OCI-LY1 (cell line): ENCODE results near the gene LHX1.

Source experiments
- H2AFZ ChIP-seq: fragments of 200-600 bp; sonication (generic), shearing (Covaris generic); 2 replicates; pipeline ENCODE4 v1.6.0; 2014; ENCODE audit warnings: antibody characterized with exemption, mild to moderate bottlenecking, low read length
- H3F3A ChIP-seq: fragments of 200-600 bp; sonication (generic), shearing (Covaris generic); 2 replicates; pipeline ENCODE4 v1.6.0; 2014; ENCODE audit warnings: mild to moderate bottlenecking, antibody characterized with exemption, low read length, moderate library complexity; ENCODE audit not compliant: insufficient read depth
- H3K27ac ChIP-seq: fragments of 200-600 bp; sonication (generic); 2 replicates; pipeline ENCODE4 v1.5.1; 2014; ENCODE audit warnings: low read length, mixed run types, mild to moderate bottlenecking, low read depth; ENCODE audit not compliant: poor library complexity, severe bottlenecking
- H3K27me3 ChIP-seq: fragments of 200-600 bp; sonication (generic); 2 replicates; pipeline ENCODE4 v1.6.0; 2014; ENCODE audit warnings: antibody characterized with exemption, mild to moderate bottlenecking, low read length, moderate library complexity; ENCODE audit not compliant: insufficient read depth
- H3K36me3 ChIP-seq: fragments of 200-600 bp; sonication (generic); 2 replicates; pipeline ENCODE4 v1.6.1; 2014; ENCODE audit warnings: mild to moderate bottlenecking, antibody characterized with exemption, low read length, moderate library complexity, mixed read lengths; ENCODE audit not compliant: insufficient read depth
- H3K4me1 ChIP-seq: fragments of 200-600 bp; sonication (generic); 2 replicates; pipeline ENCODE4 v1.5.1; 2014; ENCODE audit warnings: mild to moderate bottlenecking, low read length, moderate library complexity; ENCODE audit not compliant: insufficient read depth, severe bottlenecking
- H3K4me2 ChIP-seq: fragments of 200-600 bp; sonication (generic), shearing (Covaris generic); 2 replicates; pipeline ENCODE4 v1.6.1; 2014; ENCODE audit warnings: low read length
- H3K4me3 ChIP-seq: fragments of 200-600 bp; sonication (generic); 2 replicates; pipeline ENCODE4 v1.5.1; 2014; ENCODE audit warnings: low read length, low read depth, mild to moderate bottlenecking, mixed read lengths; ENCODE audit not compliant: poor library complexity, severe bottlenecking
- H3K79me2 ChIP-seq: fragments of 200-600 bp; shearing (Covaris generic); 2 replicates; pipeline ENCODE4 v1.6.1; 2016; ENCODE audit warnings: mixed run types, low read length, mixed read lengths; ENCODE audit not compliant: insufficient read depth
- H3K9ac ChIP-seq: fragments of 200-600 bp; sonication (generic), shearing (Covaris generic); 2 replicates; pipeline ENCODE4 v1.6.1; 2014; ENCODE audit warnings: mild to moderate bottlenecking, low read length, mixed read lengths
- H3K9me2 ChIP-seq: fragments of 200-600 bp; sonication (generic), shearing (Covaris generic); 2 replicates; pipeline ENCODE4 v1.6.1; 2014; ENCODE audit warnings: low read depth, mild to moderate bottlenecking, low read length, mixed read lengths
- H3K9me3 ChIP-seq: fragments of 200-600 bp; shearing (Covaris generic); 2 replicates; pipeline ENCODE4 v1.6.1; 2014; ENCODE audit warnings: low read length, mixed read lengths
- H4K20me1 ChIP-seq: fragments of 200-600 bp; sonication (generic), shearing (Covaris generic); 2 replicates; pipeline ENCODE4 v1.6.0; 2016; ENCODE audit warnings: mild to moderate bottlenecking, low read length; ENCODE audit not compliant: insufficient read depth
- EZH2 ChIP-seq: fragments of 200-600 bp; sonication (generic), shearing (Covaris generic); IDR thresholded peaks from 2 replicates; pipeline ENCODE4 v1.8.0; 2017; ENCODE audit warnings: borderline replicate concordance, mixed run types, mild to moderate bottlenecking, antibody characterized with exemption, low read length, moderate library complexity, mixed read lengths
- TF ChIP-seq, protein P1 (sequence below): fragments of 200-600 bp; sonication (generic), shearing (Covaris generic); IDR thresholded peaks from 2 replicates; pipeline ENCODE4 v1.5.1; 2017; ENCODE audit warnings: mild to moderate bottlenecking, antibody characterized with exemption, low read length, moderate library complexity, mixed read lengths

Gene LHX1

DNA sequence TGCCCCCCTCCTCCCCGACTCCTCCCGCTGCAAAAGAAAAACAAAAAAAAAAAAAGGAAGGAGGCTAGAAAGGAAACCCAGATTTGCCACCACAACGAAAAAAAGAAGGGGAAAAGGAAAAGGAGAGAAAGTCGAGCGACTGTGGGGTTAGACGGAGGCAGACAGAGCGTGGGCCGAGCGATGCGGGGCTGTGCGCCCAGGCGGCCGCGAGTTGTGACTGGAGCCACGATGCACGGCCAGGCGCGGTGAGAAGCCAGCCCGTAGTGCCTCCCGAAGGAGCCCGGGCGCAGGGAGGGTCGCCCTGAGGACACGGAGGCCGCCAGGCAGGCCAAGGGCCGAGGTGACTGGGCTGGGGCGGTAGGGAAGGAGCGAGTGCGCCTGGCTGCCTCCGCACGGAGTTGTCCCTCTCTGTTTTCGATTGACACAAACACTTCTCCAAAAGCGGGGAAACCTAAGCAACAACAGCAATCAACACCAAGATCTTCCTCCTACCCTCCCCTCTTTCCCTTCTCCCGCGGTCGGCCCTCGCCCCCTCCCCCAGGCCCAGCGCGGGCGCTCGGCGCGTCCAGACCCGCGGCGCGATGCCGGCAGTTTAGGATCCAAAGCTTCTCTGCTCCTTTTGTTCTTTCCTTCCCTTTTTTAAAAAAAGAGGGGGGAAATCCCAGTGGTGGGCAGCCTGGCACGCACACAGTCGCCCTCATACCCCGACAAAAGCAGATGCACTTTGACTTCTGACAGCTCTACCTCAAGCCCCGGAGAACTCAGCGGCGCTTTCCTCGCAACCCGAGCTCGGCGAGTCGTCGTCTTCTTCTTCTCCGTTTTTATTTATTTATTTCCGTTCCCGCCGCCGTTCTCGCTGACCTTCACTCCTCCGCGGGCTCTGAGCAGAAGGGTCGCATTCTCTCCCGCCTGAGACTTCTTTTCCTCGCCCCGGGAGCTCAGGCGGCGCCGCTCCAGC, at the start of gene LHX1:
Gene LHX1, plus strand, starts transcription at position 475 of the 958 bp plus-strand sequence. CDS start 723 bp downstream, outside the sequence.
- no peak within 1 kb of the TSS for H3K4me2 ChIP-seq
- H3K36me3 ChIP-seq, result no peaks in the 10 kb centered on the region
- no peak within 1 kb of the TSS for H3K27ac ChIP-seq
- no peaks in the 10 kb centered on the region for H3K9me3 ChIP-seq
- no peaks in the 10 kb centered on the region for H4K20me1 ChIP-seq
- H3K79me2 ChIP-seq, result no peaks in the 10 kb centered on the region
- H3K4me3 ChIP-seq, result no peak within 1 kb of the TSS
- no peaks in the 10 kb centered on the region for H3F3A ChIP-seq
- no peak within 1 kb of the TSS for H2AFZ ChIP-seq
- H3K4me1 ChIP-seq, result no peaks in the 10 kb centered on the region
- H3K9ac ChIP-seq, result no peak within 1 kb of the TSS
- no peaks in the 10 kb centered on the region for H3K9me2 ChIP-seq
- no peaks in the 10 kb centered on the region for H3K27me3 ChIP-seq
- TF ChIP-seq, protein P1, sequence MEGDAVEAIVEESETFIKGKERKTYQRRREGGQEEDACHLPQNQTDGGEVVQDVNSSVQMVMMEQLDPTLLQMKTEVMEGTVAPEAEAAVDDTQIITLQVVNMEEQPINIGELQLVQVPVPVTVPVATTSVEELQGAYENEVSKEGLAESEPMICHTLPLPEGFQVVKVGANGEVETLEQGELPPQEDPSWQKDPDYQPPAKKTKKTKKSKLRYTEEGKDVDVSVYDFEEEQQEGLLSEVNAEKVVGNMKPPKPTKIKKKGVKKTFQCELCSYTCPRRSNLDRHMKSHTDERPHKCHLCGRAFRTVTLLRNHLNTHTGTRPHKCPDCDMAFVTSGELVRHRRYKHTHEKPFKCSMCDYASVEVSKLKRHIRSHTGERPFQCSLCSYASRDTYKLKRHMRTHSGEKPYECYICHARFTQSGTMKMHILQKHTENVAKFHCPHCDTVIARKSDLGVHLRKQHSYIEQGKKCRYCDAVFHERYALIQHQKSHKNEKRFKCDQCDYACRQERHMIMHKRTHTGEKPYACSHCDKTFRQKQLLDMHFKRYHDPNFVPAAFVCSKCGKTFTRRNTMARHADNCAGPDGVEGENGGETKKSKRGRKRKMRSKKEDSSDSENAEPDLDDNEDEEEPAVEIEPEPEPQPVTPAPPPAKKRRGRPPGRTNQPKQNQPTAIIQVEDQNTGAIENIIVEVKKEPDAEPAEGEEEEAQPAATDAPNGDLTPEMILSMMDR, result no peak
- no peak for TF ChIP-seq EZH2

DNA sequence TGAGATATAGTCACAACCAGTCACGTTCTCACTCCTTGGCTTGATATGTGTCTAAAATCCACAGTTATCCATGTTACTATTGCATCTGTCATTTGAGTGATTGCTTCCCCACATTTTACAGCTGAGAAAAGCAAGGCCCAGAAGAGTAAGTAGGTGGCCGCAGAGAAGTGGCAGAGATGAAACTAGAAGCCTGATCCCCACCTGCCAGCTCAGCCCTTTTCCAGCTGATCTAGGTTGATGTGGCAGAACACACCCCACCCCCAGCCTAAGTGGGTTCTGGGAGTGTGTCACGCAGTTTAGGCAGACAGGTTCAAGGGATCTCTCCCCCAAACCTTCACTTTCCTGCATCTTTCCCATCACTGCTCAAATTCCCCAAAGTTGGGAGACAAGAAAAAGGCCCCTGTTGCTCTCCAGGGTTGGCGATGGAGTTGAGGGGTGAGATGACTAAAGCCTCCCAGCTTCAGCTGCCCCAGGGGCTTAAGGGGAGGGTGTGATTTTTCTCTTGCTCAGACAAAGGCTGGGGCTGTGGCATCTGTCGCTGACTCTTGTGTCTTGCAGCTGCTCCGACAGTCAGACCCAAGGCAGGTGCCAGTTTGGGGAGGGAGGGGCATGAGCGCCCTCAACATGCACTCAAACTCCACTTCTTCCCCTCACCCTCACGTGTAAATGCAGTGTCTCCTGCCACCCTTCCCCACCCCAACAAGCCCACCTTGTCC, 48.9 kb upstream of the LHX1 start:
- Histone ChIP-seq H3K4me2 (no peak overlapping the region), H3K9ac (no peak overlapping the region), H3K36me3 (no peaks in the 10 kb centered on the region), H3K27ac (no peak overlapping the region), H2AFZ (no peak overlapping the region), H3K79me2 (no peaks in the 10 kb centered on the region), H3K9me2 (no peaks in the 10 kb centered on the region), H3K4me1 (no peaks in the 10 kb centered on the region), H3K9me3 (no peaks in the 10 kb centered on the region), H3K27me3 (0 out of 2 replicates have a peak, but pooled peaks cover 3% of the 10 kb centered on the region), H4K20me1 (no peaks in the 10 kb centered on the region), H3K4me3 (no peak overlapping the region), H3F3A (no peaks in the 10 kb centered on the region)
- TF ChIP-seq, protein P1, result no peak
- TF ChIP-seq EZH2, result no peak

DNA sequence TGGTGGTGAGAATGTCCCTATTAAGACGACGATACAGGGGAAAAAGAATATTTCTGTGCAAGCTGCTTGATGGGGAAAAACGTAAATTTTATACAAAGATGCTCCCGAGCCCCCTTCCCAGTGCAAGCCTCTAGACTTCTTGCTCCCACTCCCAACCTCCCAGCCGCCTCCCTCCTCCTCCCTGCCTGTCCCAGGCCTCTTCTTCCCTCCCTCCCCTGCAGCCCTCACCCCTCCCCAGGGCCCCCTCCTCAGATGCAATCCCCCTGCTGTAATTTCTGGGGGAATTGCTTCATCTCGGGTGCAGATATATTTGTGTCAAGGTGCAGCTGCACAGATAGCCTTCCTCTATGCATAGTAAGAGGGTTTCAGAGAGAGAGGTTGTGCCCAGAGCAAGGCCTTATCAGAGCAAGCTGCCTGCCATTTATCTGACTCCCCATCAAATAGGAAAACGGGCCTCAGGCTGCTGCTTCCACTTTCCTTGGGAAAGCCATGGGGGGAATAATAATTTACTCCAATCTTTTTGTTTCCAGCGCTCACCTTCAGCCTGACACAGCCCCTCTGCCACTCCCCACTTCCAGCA, 47.4 kb upstream of the LHX1 start:
- Histone ChIP-seq H3K79me2 (no peaks in the 10 kb centered on the region), H4K20me1 (no peaks in the 10 kb centered on the region), H3K4me3 (no peak overlapping the region), H3K36me3 (no peaks in the 10 kb centered on the region), H3K9me3 (no peaks in the 10 kb centered on the region), H3F3A (no peaks in the 10 kb centered on the region), H3K27ac (no peak overlapping the region), H3K4me2 (no peak overlapping the region), H3K9ac (no peak overlapping the region), H2AFZ (no peak overlapping the region), H3K9me2 (no peaks in the 10 kb centered on the region), H3K4me1 (no peaks in the 10 kb centered on the region), H3K27me3 (0 out of 2 replicates have a peak, but pooled peaks cover 3% of the 10 kb centered on the region)
- TF ChIP-seq, protein P1, result no peak
- no peak for TF ChIP-seq EZH2
